Measurements from ENCODE around the gene KIAA0825. TPM values are rescaled to one million over a fixed set of nuclear protein-coding genes. Genes with fewer than 3 reads are reported as not detected.

Gene KIAA0825
- total RNA-seq, 1 experiment from 2014 or later = 1.6 TPM

DNA sequence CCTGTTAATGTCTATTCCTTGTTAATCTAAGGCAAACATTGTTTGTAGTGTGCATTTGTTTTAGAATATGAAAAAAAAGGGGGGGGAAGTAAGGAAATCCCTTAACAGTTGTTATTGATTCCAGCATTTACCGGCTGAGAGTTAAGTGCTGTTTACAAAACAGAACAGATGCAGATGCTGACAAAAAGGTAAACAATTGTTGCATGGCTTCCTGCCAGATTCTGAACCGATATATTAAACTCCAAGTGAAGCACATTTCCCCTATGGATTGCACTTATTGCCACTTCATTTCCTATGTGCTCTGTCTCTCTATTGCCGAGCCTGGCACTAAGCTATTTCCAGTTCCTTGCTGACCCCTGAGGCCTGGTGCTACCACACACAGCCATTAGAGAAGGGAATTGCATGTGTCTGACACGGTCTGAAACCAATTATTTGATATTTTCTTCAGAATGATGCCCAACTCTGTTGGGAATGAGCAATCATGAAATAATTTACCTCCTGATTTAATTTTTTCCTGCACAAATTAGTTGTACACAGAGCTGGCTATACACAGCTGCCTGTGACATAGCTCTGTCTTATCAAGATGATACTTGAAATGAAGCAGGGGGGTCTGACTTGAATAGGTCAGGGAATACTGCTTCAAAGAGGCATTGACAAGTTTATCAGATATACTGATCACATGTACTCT lies 109.8 kb downstream of the KIAA0825 start:
- no peak for DNase-seq (ENCODE audit: low read depth, low spot score)
- intact Hi-C loops (cut with micrococcal nuclease; ENCODE audit: unreplicated experiment) (no loop called here), in situ Hi-C loops (cut with HindIII; ENCODE audit: low pct_unique_long_range_greater_than_20kb, low sequenced_read_pairs) (no loop called here)
- no peak overlapping the region for H3K4me3 ChIP-seq (ENCODE audit: low read depth in 2 of 2, low read length in 2 of 2)
- TF ChIP-seq POLR2AphosphoS5 (IDR thresholded peaks at IDR 0.05; ENCODE audit: low read depth, low read length) (no peak), SIN3A (IDR thresholded peaks at IDR 0.05; ENCODE audit: borderline replicate concordance, insufficient read depth, low read depth, low read length) (no peak), TCF7L2 (IDR thresholded peaks at IDR 0.05; ENCODE audit: low read depth, low read length) (no peak)
- TF ChIP-seq, protein P1, sequence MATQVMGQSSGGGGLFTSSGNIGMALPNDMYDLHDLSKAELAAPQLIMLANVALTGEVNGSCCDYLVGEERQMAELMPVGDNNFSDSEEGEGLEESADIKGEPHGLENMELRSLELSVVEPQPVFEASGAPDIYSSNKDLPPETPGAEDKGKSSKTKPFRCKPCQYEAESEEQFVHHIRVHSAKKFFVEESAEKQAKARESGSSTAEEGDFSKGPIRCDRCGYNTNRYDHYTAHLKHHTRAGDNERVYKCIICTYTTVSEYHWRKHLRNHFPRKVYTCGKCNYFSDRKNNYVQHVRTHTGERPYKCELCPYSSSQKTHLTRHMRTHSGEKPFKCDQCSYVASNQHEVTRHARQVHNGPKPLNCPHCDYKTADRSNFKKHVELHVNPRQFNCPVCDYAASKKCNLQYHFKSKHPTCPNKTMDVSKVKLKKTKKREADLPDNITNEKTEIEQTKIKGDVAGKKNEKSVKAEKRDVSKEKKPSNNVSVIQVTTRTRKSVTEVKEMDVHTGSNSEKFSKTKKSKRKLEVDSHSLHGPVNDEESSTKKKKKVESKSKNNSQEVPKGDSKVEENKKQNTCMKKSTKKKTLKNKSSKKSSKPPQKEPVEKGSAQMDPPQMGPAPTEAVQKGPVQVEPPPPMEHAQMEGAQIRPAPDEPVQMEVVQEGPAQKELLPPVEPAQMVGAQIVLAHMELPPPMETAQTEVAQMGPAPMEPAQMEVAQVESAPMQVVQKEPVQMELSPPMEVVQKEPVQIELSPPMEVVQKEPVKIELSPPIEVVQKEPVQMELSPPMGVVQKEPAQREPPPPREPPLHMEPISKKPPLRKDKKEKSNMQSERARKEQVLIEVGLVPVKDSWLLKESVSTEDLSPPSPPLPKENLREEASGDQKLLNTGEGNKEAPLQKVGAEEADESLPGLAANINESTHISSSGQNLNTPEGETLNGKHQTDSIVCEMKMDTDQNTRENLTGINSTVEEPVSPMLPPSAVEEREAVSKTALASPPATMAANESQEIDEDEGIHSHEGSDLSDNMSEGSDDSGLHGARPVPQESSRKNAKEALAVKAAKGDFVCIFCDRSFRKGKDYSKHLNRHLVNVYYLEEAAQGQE (IDR thresholded peaks at IDR 0.05; ENCODE audit: insufficient read depth in 1 of 2, low read depth in 2 of 2, low read length in 1 of 2) = no peak
- TF ChIP-seq, protein P2, sequence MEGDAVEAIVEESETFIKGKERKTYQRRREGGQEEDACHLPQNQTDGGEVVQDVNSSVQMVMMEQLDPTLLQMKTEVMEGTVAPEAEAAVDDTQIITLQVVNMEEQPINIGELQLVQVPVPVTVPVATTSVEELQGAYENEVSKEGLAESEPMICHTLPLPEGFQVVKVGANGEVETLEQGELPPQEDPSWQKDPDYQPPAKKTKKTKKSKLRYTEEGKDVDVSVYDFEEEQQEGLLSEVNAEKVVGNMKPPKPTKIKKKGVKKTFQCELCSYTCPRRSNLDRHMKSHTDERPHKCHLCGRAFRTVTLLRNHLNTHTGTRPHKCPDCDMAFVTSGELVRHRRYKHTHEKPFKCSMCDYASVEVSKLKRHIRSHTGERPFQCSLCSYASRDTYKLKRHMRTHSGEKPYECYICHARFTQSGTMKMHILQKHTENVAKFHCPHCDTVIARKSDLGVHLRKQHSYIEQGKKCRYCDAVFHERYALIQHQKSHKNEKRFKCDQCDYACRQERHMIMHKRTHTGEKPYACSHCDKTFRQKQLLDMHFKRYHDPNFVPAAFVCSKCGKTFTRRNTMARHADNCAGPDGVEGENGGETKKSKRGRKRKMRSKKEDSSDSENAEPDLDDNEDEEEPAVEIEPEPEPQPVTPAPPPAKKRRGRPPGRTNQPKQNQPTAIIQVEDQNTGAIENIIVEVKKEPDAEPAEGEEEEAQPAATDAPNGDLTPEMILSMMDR (IDR thresholded peaks at IDR 0.05) = no peak
- H3K9me3 ChIP-seq (ENCODE audit: control insufficient read depth, insufficient read depth, low read depth, low read length) = no peaks in the 10 kb centered on the region
- BruUV-seq (replicated peaks) = no TSS peak
- H3K27ac ChIP-seq (ENCODE audit: low read length) = no peak overlapping the region
- H3K36me3 ChIP-seq (ENCODE audit: control insufficient read depth, insufficient read depth, low read length) = no peaks in the 10 kb centered on the region
- ChIA-PET POLR2A (interaction anchor here (0.6 kb wide), 1 partner anchor 1127 kb away, joined by 5 read pairs; no protein-coding TSS in a partner anchor), CTCF (interaction anchor here (0.6 kb wide), 2 partner anchors 19 to 156 kb away, joined by 8 to 14 read pairs; no protein-coding TSS in a partner anchor)
- ATAC-seq = no peak
- H3K4me1 ChIP-seq (ENCODE audit: control insufficient read depth, insufficient read depth, low read length) = no peaks in the 10 kb centered on the region
- H3K27me3 ChIP-seq (ENCODE audit: control insufficient read depth, insufficient read depth, low read length) = no peaks in the 10 kb centered on the region

DNA sequence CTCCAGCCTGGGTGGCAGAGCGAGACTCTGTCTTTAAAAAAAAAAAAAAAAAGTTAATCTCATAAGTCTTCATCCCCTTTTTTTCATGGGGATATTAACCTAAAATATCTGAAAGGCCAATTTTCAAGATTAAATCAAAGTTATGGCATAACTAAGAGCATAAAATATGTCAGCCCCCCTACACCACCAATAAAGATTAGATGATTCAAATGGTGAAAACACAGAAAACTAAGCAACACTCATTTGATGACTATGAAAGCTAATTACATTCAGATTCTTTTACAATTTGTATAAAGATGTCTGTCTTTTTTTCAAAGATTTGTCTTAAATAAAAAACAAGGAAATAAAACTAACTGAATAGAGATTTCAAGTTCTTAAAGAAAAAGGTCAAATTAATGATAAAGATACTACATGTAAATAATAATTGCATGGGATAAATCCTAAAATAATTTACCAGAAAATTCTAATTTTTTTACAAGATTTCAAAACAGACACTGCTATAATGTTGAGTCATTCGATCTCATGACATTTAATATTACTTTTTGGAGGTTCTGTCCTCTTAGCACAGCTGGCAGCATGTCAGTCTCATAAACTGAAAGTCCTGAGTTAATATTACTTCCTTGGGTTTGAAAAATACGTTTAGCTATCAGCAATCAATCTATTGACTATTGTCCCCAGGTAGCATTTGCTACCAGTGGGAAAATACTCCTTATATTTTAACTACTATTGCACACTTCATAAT lies 112.9 kb downstream of the KIAA0825 start:
- TF ChIP-seq, protein P2 (IDR thresholded peaks at IDR 0.05) = no peak
- TF ChIP-seq SIN3A (IDR thresholded peaks at IDR 0.05; ENCODE audit: borderline replicate concordance, insufficient read depth, low read depth, low read length) (no peak), POLR2AphosphoS5 (IDR thresholded peaks at IDR 0.05; ENCODE audit: low read depth, low read length) (no peak), TCF7L2 (IDR thresholded peaks at IDR 0.05; ENCODE audit: low read depth, low read length) (no peak)
- TF ChIP-seq, protein P1 (IDR thresholded peaks at IDR 0.05; ENCODE audit: insufficient read depth in 1 of 2, low read depth in 2 of 2, low read length in 1 of 2) = no peak
- H3K27me3 ChIP-seq (ENCODE audit: control insufficient read depth, insufficient read depth, low read length) = no peaks in the 10 kb centered on the region
- no peaks in the 10 kb centered on the region for H3K36me3 ChIP-seq (ENCODE audit: control insufficient read depth, insufficient read depth, low read length)
- no TSS peak for BruUV-seq (replicated peaks)
- no peak for DNase-seq (ENCODE audit: low read depth, low spot score)
- intact Hi-C loops (cut with micrococcal nuclease; ENCODE audit: unreplicated experiment) (no loop called here), in situ Hi-C loops (cut with HindIII; ENCODE audit: low pct_unique_long_range_greater_than_20kb, low sequenced_read_pairs) (no loop called here)
- no peak overlapping the region for H3K27ac ChIP-seq (ENCODE audit: low read length)
- H3K4me3 ChIP-seq (ENCODE audit: low read depth in 2 of 2, low read length in 2 of 2) = no peak overlapping the region
- no peak for ATAC-seq
- no peaks in the 10 kb centered on the region for H3K4me1 ChIP-seq (ENCODE audit: control insufficient read depth, insufficient read depth, low read length)
- no peaks in the 10 kb centered on the region for H3K9me3 ChIP-seq (ENCODE audit: control insufficient read depth, insufficient read depth, low read depth, low read length)
- ChIA-PET POLR2A (no interaction called here), CTCF (no interaction called here)

Measured in Panc1 (cell line).